NT2/D1 (cell line): ENCODE results near the gene TMX4.

Experiments used
- DNase-seq: peaks from one replicate; pipeline ENCODE4 v3.0.0-alpha.2; 2011; ENCODE audit warnings: low read depth, low spot score
- H3K27me3 ChIP-seq: 2 replicates; pipeline ENCODE4 v1.6.0; 2011; ENCODE audit warnings: mild to moderate bottlenecking; ENCODE audit not compliant: insufficient read length, insufficient read depth
- H3K36me3 ChIP-seq: 2 replicates; pipeline ENCODE4 v1.6.1; 2011; ENCODE audit warnings: mild to moderate bottlenecking, low read length, mixed read lengths; ENCODE audit not compliant: insufficient read depth, insufficient read length
- H3K4me1 ChIP-seq: 2 replicates; pipeline ENCODE4 v1.5.1; 2011; ENCODE audit not compliant: insufficient read depth, insufficient read length
- H3K4me3 ChIP-seq: 2 replicates; pipeline ENCODE4 v1.5.1; 2011; ENCODE audit warnings: low read depth; ENCODE audit not compliant: insufficient read length
- H3K9ac ChIP-seq: 2 replicates; pipeline ENCODE4 v1.6.0; 2011; ENCODE audit warnings: low read depth; ENCODE audit not compliant: insufficient read length
- H3K9me3 ChIP-seq: 2 replicates; pipeline ENCODE4 v1.5.1; 2011; ENCODE audit warnings: mild to moderate bottlenecking, low read length; ENCODE audit not compliant: insufficient read depth
- SUZ12 ChIP-seq: IDR thresholded peaks from 2 replicates; pipeline ENCODE4 v1.6.1; 2011; ENCODE audit not compliant: insufficient read length, insufficient read depth; ENCODE audit errors: extremely low read depth
- YY1 ChIP-seq: IDR thresholded peaks from 2 replicates; pipeline ENCODE4 v1.6.1; 2011; ENCODE audit not compliant: insufficient read length, insufficient read depth
- ZNF274 ChIP-seq: IDR thresholded peaks from 2 replicates; pipeline ENCODE4 v1.6.1; 2011; ENCODE audit warnings: mild to moderate bottlenecking, low read depth, low read length

The TMX4 gene

GRCh38 chr20:7984192-7984591, 35.4 kb downstream of the TMX4 start:
- H3K36me3 ChIP-seq, result peaks cover 9% of the 10 kb centered on the region
- peak; percentile 72 for DNase-seq

GRCh38 chr20:7981374-7981773, 38.2 kb downstream of the TMX4 start:
- no peak for TF ChIP-seq SUZ12
- TF ChIP-seq ZNF274, result no peak
- TF ChIP-seq YY1, result no peak
- no peaks in the 10 kb centered on the region for H3K4me1 ChIP-seq
- peaks cover 9% of the 10 kb centered on the region for H3K36me3 ChIP-seq
- no peak overlapping the region for H3K9ac ChIP-seq
- DNase-seq, result no peak
- H3K4me3 ChIP-seq, result no peak overlapping the region
- H3K27me3 ChIP-seq, result no peaks in the 10 kb centered on the region
- no peaks in the 10 kb centered on the region for H3K9me3 ChIP-seq

More at GRCh38 chr20:7984192-7984591, 35.4 kb downstream of the TMX4 start:
- Histone ChIP-seq H3K9me3 (no peaks in the 10 kb centered on the region), H3K27me3 (no peaks in the 10 kb centered on the region), H3K9ac (no peak overlapping the region), H3K4me3 (no peak overlapping the region), H3K4me1 (no peaks in the 10 kb centered on the region)
- TF ChIP-seq ZNF274 (no peak), YY1 (no peak), SUZ12 (no peak)

GRCh38 chr20:7980332-7981046, 39.1 kb downstream of the TMX4 start:
- peak; percentile 15 for DNase-seq
- Histone ChIP-seq H3K36me3 (peaks cover 9% of the 10 kb centered on the region), H3K4me1 (no peaks in the 10 kb centered on the region), H3K9me3 (no peaks in the 10 kb centered on the region), H3K9ac (no peak overlapping the region), H3K27me3 (no peaks in the 10 kb centered on the region), H3K4me3 (no peak overlapping the region)
- TF ChIP-seq YY1 (no peak), SUZ12 (no peak), ZNF274 (no peak)

GRCh38 chr20:7977709-7978108, 41.9 kb downstream of the TMX4 start:
- TF ChIP-seq ZNF274, result no peak
- TF ChIP-seq SUZ12, result no peak
- Histone ChIP-seq H3K9ac (no peak overlapping the region), H3K9me3 (no peaks in the 10 kb centered on the region), H3K4me1 (no peaks in the 10 kb centered on the region), H3K27me3 (no peaks in the 10 kb centered on the region), H3K4me3 (no peak overlapping the region), H3K36me3 (peaks cover 9% of the 10 kb centered on the region)
- DNase-seq, result no peak

- H3K9ac ChIP-seq, result no peak overlapping the region
- H3K4me3 ChIP-seq, result no peak overlapping the region
- no peak for DNase-seq
- H3K9me3 ChIP-seq, result no peaks in the 10 kb centered on the region
- H3K36me3 ChIP-seq, result no peaks in the 10 kb centered on the region
- no peaks in the 10 kb centered on the region for H3K27me3 ChIP-seq
- no peaks in the 10 kb centered on the region for H3K4me1 ChIP-seq
- no peak for TF ChIP-seq SUZ12
- TF ChIP-seq YY1, result no peak
- no peak for TF ChIP-seq ZNF274
Observed at GRCh38 chr20:7975851-7976414, 43.6 kb downstream of the TMX4 start.

- H3K36me3 ChIP-seq, result no peaks in the 10 kb centered on the region
- no peaks in the 10 kb centered on the region for H3K9me3 ChIP-seq
- H3K9ac ChIP-seq, result no peak overlapping the region
- H3K4me3 ChIP-seq, result no peak overlapping the region
- TF ChIP-seq YY1, result no peak
- TF ChIP-seq ZNF274, result no peak
- no peak for TF ChIP-seq SUZ12
- H3K27me3 ChIP-seq, result no peaks in the 10 kb centered on the region
- no peaks in the 10 kb centered on the region for H3K4me1 ChIP-seq
- no peak for DNase-seq
Observed at GRCh38 chr20:7974785-7975435, 44.7 kb downstream of the TMX4 start.
